GM19324 (cell line): ENCODE data around the gene NRXN2.

Source experiments
- ATAC-seq: cut with Tn5 transposase; IDR thresholded peaks from one replicate; pipeline ENCODE4 v1.9.1; 2021; ENCODE audit warnings: mild to moderate bottlenecking, moderate library complexity; ENCODE audit not compliant: unreplicated experiment, low FRiP score

NRXN2 gene

DNA sequence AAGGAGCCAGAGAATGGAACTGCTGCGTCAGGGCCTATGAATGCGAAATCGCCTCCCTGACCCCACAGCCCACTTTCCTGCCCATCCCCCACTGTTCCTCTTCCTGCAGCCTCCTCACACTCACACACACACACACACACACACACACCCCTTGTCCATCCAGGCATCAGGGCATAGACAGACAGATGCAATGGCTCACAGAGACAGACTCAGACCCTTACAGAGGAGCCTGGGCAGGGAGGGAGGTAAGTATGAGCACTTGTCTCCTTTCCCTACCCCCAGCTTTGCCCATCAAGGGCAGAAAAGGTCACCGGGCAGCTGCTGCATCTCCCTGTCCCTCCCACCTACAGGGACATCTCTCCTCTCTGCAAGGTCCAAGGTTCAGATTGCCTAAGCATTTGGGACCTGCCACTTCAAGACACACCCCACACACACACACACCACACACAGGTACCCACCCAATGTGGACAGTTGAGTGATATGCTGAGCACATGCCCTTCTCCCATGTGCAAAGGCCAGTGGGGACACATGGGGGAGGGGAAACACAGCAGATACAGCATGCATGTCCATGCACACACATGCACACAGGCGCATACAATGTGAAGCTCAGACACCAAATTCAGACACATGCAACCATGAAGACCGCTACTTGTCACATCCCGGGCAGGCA, 2.0 kb upstream of the NRXN2 start:
- no peak for ATAC-seq

DNA sequence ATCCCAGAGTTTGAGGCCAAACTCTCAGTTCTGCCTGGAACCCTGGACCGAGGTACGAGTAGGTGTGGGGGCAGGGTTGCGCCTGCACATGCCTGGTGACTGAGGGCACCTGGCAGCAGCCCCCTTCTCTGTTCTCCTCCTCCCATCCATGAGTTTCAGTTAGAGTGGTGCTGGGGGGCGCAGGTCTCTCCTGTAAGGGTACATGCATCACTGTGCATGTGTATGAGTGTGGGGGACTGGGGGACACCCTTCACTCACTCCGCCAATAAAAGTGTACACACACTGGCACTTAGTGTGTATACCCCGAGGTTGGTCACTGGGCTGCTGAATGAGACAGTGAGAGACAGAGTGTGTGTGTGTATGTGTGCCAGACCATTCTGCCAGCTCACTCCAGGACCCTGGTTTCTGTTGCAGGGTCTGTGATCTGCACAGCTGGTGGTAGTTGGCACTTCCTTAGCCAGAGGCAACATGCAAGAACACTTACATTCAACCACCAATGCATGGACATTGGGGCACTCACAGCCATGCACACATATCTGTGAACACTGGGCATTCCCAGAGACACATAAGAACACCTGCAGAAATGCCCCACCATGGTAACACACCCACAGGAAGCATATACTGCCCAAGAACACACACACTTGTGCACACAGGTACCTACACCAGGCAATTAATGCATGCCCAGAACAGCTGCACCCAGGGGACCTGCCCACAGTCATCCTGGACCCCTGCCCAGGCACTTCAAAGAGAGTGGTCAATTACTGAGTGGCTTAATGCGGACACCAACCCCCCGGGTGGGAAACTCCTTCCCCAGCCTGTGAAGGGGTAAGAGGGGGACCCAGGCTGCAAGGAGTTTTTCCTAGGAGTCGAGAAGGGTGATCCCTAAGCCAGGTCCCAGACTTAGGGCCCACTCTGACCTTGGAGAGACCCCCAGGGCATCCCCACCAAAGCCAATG, 1.2 kb upstream of the NRXN2 start:
- no peak for ATAC-seq

GRCh38 chr11:64722141-64723065, 594 bp downstream of the NRXN2 start:
- ATAC-seq, result no peak

DNA sequence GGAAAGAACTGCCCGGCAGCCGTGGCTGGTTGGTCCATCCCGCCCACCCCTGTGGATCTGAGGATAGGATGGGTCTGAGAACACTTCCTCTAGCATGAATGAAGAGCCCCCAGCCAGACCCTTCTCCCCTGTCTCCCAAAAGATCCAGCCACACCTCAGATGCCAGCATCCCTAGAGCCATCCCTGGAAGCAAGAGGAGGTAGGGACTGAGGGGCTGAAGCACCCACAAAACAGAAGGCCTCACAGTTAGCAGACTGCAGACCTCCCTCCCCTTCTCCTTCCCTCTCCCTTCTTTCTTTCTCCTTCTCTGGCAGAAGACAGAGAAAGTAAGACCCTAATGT, 1.7 kb downstream of the NRXN2 start:
- ATAC-seq, result no peak

GRCh38 chr11:64720640-64721358, 2.2 kb downstream of the NRXN2 start:
- no peak for ATAC-seq

GRCh38 chr11:64720167-64720566, 2.8 kb downstream of the NRXN2 start:
- ATAC-seq, result no peak

DNA sequence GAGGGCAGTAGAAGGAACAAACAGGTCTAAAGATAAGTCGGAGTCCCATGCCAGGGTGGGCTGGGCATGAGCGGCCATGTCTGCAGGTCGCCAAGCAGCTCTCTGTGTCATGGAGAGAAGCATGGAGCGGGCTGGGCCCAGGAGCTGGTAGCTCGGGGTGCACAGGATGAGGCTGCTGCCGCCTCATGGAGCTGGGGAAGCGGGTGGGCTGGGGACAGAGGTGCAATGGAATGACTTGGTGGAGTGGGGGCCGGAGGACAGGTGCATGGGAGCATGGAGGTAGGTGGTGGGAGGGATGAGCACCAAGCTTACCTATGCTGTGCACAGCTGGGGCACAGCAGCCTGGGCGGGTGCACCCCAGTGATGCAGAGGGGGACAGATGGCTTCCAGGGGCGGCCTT, 3.6 kb downstream of the NRXN2 start:
- ATAC-seq, result no peak

DNA sequence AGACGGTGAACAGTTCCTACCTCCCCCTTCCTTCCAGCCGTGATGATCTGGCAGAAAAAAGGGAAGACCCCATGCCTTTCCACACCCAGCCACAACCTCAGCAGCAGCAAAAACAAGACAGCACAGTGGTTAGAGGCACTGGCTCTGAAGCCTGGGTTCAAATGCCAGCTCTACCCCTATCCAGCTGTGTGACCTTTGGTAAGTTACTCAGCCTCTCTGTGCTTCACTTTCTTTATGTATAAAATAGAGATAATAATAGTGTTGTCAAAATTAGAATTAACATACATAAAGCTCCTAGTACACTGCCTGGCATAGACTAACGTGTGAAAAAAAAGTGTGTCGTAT, 4.2 kb downstream of the NRXN2 start:
- no peak for ATAC-seq

DNA sequence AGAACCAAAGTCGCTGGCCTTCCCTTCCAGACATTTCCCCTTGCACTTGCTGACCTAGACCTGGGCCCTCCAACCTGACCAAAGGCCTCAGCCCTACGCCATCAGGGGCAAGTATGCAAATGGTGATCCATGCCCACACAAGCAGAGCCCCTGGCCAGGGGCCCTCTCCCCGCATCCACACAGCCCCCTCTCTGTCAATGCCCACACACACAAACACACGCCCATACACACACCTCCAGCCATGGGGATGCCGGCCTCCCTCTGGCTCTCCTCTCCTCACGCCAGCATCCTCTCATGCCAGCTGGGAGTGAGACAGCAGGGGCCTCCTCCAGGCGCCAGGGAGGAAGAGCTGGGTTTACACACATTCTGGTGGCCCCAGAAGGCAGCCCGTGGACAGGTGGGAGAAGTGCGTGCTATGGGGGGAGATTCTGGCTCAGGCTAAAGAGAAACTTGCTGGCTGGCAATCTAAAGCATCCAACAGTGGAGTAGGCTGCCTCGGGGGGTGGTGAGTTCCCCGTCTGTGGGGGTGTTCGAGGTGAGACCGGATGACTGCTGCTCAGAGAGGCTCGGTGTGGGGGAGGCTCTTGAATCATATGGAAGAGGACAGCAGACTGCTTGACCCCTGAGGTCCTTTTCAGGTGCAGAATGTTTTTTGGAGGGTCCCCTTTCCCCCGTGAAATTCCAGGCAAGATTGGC, 4.8 kb downstream of the NRXN2 start:
- ATAC-seq, result no peak

- ATAC-seq, result no peak
These were observed 5.8 kb downstream of the NRXN2 start for GRCh38 chr11:64717268-64717578.

DNA sequence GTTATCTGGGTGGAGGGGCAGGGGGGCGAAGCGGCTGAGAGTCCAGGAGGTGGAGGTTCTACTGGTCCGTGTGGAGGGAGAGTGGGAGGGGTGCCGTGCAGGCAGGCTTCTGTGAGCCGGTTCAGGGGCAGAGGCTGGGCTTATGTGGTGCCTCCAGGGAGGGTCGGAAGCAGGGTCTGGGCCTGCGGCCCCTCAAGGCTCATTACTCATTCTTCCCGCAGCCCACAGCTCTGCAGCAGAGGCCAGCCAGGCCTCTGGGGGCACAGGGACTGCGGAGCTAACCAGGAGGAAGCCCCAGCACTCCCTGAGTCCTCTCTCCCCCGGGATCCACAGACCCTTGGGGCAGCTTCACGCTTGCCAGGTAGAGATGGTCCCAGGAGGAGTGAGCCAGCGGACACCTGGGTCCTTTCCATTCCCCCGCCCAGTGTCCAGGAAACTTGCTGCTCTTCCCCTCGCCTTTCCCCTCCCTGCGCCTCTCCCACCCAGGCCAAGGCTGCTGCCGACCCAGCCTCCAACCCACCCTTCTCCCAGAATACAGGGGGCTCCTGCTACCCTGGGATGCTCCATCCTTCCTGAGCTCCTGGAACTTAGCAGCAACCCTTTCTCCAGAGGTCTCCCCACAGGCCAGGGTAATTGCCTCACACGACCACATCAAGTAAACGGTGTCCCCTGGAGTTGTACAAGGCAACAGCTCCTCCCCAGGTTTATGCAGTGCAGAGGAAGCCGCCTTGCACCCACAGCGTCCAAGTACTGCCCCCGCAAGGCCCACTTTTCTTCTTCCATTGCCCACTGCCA, 6.3 kb downstream of the NRXN2 start:
- ATAC-seq, result no peak

GRCh38 chr11:64715756-64716472, 7.1 kb downstream of the NRXN2 start:
- ATAC-seq, result no peak

GRCh38 chr11:64715110-64715509, 7.9 kb downstream of the NRXN2 start:
- ATAC-seq, result no peak

DNA sequence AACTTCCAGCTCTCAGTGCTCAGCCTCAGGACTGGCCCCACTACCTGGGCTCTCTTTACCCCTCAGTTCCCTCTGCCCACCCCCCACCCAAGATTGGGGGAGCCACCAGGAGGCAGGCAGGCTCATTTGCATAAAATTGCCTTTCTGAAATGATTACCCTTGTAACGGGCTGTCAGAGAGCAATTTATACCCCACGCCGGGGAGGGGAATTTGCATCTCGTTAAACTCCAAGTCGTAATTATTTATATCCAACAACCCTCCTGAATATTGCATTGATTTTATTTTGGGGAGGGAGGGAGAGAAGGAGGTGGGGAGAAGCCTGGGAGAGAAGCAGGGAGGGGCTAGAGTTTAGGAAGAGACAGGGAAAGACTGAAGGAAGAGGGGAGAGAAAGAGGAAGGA, 8.3 kb downstream of the NRXN2 start:
- ATAC-seq, result no peak

DNA sequence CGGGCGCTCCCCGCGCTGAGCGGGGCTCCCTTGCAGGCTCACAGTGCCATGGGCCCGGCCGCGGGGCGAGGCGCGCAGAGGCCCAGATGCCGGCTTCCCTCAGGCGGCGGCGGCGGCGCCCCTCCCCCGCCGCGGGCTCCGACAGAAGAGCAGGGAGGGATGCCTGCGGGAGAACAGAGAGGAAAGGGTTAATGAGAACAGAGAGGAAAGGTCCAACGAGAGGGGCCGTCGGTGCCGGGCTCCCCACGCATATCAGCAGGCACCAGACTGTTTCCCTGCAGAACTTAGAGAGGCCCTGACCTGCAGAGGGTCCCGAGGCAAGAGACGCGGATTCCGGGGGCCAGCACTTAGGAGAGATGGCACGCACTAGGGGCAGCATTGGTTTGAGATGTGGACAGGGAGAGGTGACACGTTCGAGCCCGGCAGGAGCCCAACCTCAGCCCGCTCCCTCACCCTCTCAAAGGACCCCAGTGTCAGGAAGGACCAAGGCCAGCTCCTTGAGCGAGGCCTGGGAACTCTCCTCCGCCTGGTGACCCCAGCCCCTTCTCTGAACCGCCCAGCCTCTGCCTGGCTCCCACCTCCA, 9.1 kb downstream of the NRXN2 start:
- no peak for ATAC-seq

GRCh38 chr11:64713016-64713707, 9.8 kb downstream of the NRXN2 start:
- ATAC-seq, result no peak

DNA sequence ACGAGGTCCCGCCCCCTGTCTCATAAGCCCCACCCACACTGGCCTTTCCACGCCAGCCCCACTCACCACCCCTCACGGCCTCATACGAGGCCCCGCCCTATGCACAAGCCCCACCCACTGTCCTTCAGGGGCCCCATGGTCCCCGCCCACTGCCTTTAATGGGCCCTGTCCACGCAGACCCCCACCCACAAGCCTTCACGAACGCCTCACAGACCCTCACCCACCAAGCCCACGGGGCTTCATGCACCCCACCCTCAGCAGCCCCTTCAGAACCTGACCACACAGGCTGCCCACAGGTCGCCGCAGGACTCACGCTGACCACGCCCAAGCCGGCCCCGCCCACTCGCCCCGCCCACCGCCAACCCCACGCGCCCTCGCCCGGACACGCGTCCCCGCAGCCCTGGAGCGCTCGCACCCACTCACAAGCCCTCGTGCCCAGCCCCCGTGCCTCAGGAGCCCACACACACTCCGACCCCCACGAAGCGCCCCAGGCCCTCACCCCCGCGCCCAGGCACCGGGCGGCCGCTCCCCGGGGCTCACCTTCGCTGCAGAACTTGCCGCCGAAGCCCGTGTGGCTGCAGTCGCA, 10.5 kb downstream of the NRXN2 start:
- ATAC-seq, result no peak
